Sigmoid colon (tissue), 7 donors: ENCODE measurements around the gene SLC17A8. TPM values are rescaled to one million over a fixed set of nuclear protein-coding genes. Genes with fewer than 3 reads are reported as not detected.

ENCODE experiments used
- DNase-seq: peaks from one replicate; pipeline ENCODE4 v3.0.0-alpha.2; 2019
- H3K27ac ChIP-seq, 4 donors: fragments of 200-600 bp; sonication (generic); one replicate each; pipeline ENCODE4 v1.5.1; 2016 to 2019; ENCODE audit warnings: mild to moderate bottlenecking in 1 of 4
- H3K27me3 ChIP-seq, 3 donors: fragments of 200-600 bp; sonication (generic); one replicate each; pipeline ENCODE4 v1.5.1; 2019; ENCODE audit warnings: mild to moderate bottlenecking in 1 of 3
- H3K36me3 ChIP-seq, 4 donors: fragments of 200-600 bp; sonication (generic); one replicate each; pipeline ENCODE4 v1.5.1; 2016 to 2019
- H3K4me1 ChIP-seq, 4 donors: fragments of 200-600 bp; sonication (generic); one replicate each; pipeline ENCODE4 v1.5.1; 2017 to 2019
- H3K4me3 ChIP-seq, 4 donors: fragments of 200-600 bp; sonication (generic); one replicate each; pipeline ENCODE4 v1.5.1; 2017 to 2019; ENCODE audit warnings: mild to moderate bottlenecking in 2 of 4, moderate library complexity in 1 of 4
- H3K9me3 ChIP-seq, 4 donors: fragments of 200-600 bp in 3 of 4; sonication (generic) in 3 of 4; one replicate each; pipeline versions ENCODE4 v1.5.1 to v1.6.1; 2013 to 2019
- CTCF ChIP-seq, 4 experiments: fragments of 450-650 bp in 3 of 4; fragments of 200-600 bp in 1 of 4; IDR thresholded peaks; one replicate each; pipeline ENCODE4 v1.5.1; 2016 to 2019; ENCODE audit warnings: antibody characterized with exemption in 4 of 4, mild to moderate bottlenecking in 3 of 4, moderate library complexity in 2 of 4
- EP300 ChIP-seq, 4 donors: sonication (generic); formaldehyde crosslinking; IDR thresholded peaks; one replicate each; pipeline ENCODE4 v1.6.1; 2017; ENCODE audit warnings: antibody characterized with exemption in 4 of 4
- POLR2A ChIP-seq, 2 donors: fragments of 450-650 bp; IDR thresholded peaks; one replicate each; pipeline ENCODE4 v1.6.1; 2016; ENCODE audit warnings: antibody characterized with exemption in 2 of 2, mild to moderate bottlenecking in 2 of 2, moderate library complexity in 2 of 2
- POLR2AphosphoS5 ChIP-seq, 4 donors: sonication (generic); formaldehyde crosslinking; IDR thresholded peaks; one replicate each; pipeline ENCODE4 v1.6.1; 2017; ENCODE audit warnings: antibody characterized with exemption in 4 of 4
- WGBS, 2 donors: extraction: QIAGEN DNeasy Blood & Tissue Kit; methylation state at CpG; one replicate each; pipeline ENCODE4 v1.1.7; 2013; 5-methylcytosine and 5-hydroxymethylcytosine counted together
- intact Hi-C: fragments of 100-400 bp; cut with DNase I; formaldehyde crosslinking; loops from one replicate; pipeline ENCODE4 v1.15.1; 2023
- polyA plus RNA-seq, 3 donors: library from polyadenylated mRNA; stranded (reverse); fragments of 200-250 nt; gene quantifications; one replicate each; pipeline ENCODE4 v1.2.3, GENCODE V29; 2013
- total RNA-seq, 4 donors: library from RNA; depleted of rRNA; stranded (reverse); fragments of >200 nt; gene quantifications; one replicate each; pipeline ENCODE4 v1.1.0, GENCODE V29; 2016
- donor health status: healthy with polysubstance abuse.
- donor health status: Bipolar disorder and iron deficiency.
- donor health status: healthy.

SLC17A8 gene
- total and polyA plus RNA-seq, 7 donors: 0.60 to 2.3 (median 0.90) TPM; not detected in 4

- intact Hi-C loops: loop anchor here (2.0 kb wide), 1 partner anchor 162 kb away; no protein-coding TSS in a partner anchor
- TF ChIP-seq POLR2AphosphoS5 (IDR thresholded peaks at IDR 0.05) (no peak), POLR2A (IDR thresholded peaks at IDR 0.05) (no peak), EP300 (IDR thresholded peaks at IDR 0.05) (no peak), CTCF (IDR thresholded peaks at IDR 0.05) (no peak)
- Histone ChIP-seq H3K4me3 (no peak overlapping the region), H3K9me3 (no peaks in the 10 kb centered on the region), H3K36me3 (no peaks in the 10 kb centered on the region), H3K27ac (no peak overlapping the region), H3K4me1 (no peaks in the 10 kb centered on the region), H3K27me3 (no peaks in the 10 kb centered on the region)
- DNase-seq: no peak
- WGBS, 2 donors: 92 to 96% methylated on average over 6 of the region's 6 CpGs
These were observed 36.3 kb downstream of the SLC17A8 start for GRCh38 chr12:100393200-100393599.

- 31 to 82% methylated on average over 6 of the region's 6 CpGs for WGBS, 2 donors
- Histone ChIP-seq H3K27ac (no peak overlapping the region), H3K4me3 (no peak overlapping the region), H3K27me3 (no peaks in the 10 kb centered on the region), H3K9me3 (no peaks in the 10 kb centered on the region), H3K36me3 (no peaks in the 10 kb centered on the region), H3K4me1 (no peaks in the 10 kb centered on the region)
- intact Hi-C loops: no loop called here
- TF ChIP-seq POLR2A (IDR thresholded peaks at IDR 0.05): no peak
- TF ChIP-seq CTCF (IDR thresholded peaks at IDR 0.05): no peak
- no peak for TF ChIP-seq EP300 (IDR thresholded peaks at IDR 0.05)
- TF ChIP-seq POLR2AphosphoS5 (IDR thresholded peaks at IDR 0.05): no peak
- DNase-seq: no peak
These were observed 38.9 kb downstream of the SLC17A8 start for GRCh38 chr12:100395811-100396210.

GRCh38 chr12:100398307-100398706 lies 41.4 kb downstream of the SLC17A8 start:
- DNase-seq: no peak
- peaks cover 0 to 15% (median 15%) of the 10 kb centered on the region in 4 donors for H3K4me1 ChIP-seq
- no peak for TF ChIP-seq POLR2AphosphoS5 (IDR thresholded peaks at IDR 0.05)
- no peak for TF ChIP-seq CTCF (IDR thresholded peaks at IDR 0.05)
- TF ChIP-seq EP300 (IDR thresholded peaks at IDR 0.05): no peak
- no peak for TF ChIP-seq POLR2A (IDR thresholded peaks at IDR 0.05)
- no peaks in the 10 kb centered on the region for H3K9me3 ChIP-seq
- intact Hi-C loops: no loop called here
- H3K27ac ChIP-seq: no peak overlapping the region
- H3K27me3 ChIP-seq: no peaks in the 10 kb centered on the region
- H3K4me3 ChIP-seq: no peak overlapping the region
- H3K36me3 ChIP-seq: no peaks in the 10 kb centered on the region

- no peaks in the 10 kb centered on the region for H3K36me3 ChIP-seq
- no peak overlapping the region for H3K27ac ChIP-seq
- no peaks in the 10 kb centered on the region for H3K27me3 ChIP-seq
- DNase-seq: no peak
- H3K4me3 ChIP-seq: no peak overlapping the region
- no peaks in the 10 kb centered on the region for H3K9me3 ChIP-seq
- peaks cover 0 to 15% (median 15%) of the 10 kb centered on the region in 4 donors for H3K4me1 ChIP-seq
- intact Hi-C loops: no loop called here
- WGBS, 2 donors: 71 to 94% methylated on average over 2 of the region's 2 CpGs
- TF ChIP-seq POLR2AphosphoS5 (IDR thresholded peaks at IDR 0.05) (no peak), POLR2A (IDR thresholded peaks at IDR 0.05) (no peak), CTCF (IDR thresholded peaks at IDR 0.05) (no peak), EP300 (IDR thresholded peaks at IDR 0.05) (no peak)
These were observed 42.2 kb downstream of the SLC17A8 start for GRCh38 chr12:100399095-100399494.

GRCh38 chr12:100401660-100402059 lies 44.8 kb downstream of the SLC17A8 start:
- H3K4me3 ChIP-seq: no peak overlapping the region
- H3K27ac ChIP-seq: no peak overlapping the region
- H3K27me3 ChIP-seq: no peaks in the 10 kb centered on the region
- no peaks in the 10 kb centered on the region for H3K9me3 ChIP-seq
- TF ChIP-seq POLR2A (IDR thresholded peaks at IDR 0.05): no peak
- no peak for TF ChIP-seq EP300 (IDR thresholded peaks at IDR 0.05)
- TF ChIP-seq POLR2AphosphoS5 (IDR thresholded peaks at IDR 0.05): no peak
- no peak for TF ChIP-seq CTCF (IDR thresholded peaks at IDR 0.05)
- no peak for DNase-seq
- H3K4me1 ChIP-seq: peaks cover 0 to 15% (median 15%) of the 10 kb centered on the region in 4 donors
- H3K36me3 ChIP-seq: no peaks in the 10 kb centered on the region
- intact Hi-C loops: no loop called here
